C4-2B (cell line): Measurements from ENCODE around the gene MKLN1.

Source experiments
- H3K27ac ChIP-seq: fragments of 450-650 bp; 2 replicates; pipeline ENCODE4 v1.5.1; 2017
- ZFX ChIP-seq: fragments of 450-650 bp; IDR thresholded peaks from 2 replicates; pipeline ENCODE4 v1.6.1; 2017
- TF ChIP-seq, protein P1 (sequence below): fragments of 450-650 bp; conservative IDR thresholded peaks from 2 replicates; pipeline ENCODE4 v1.5.1; 2017; ENCODE audit warnings: mild to moderate bottlenecking

MKLN1 gene

GRCh38 chr7:131466735-131467365, 139.2 kb downstream of the MKLN1 start:
- TF ChIP-seq, protein P1, sequence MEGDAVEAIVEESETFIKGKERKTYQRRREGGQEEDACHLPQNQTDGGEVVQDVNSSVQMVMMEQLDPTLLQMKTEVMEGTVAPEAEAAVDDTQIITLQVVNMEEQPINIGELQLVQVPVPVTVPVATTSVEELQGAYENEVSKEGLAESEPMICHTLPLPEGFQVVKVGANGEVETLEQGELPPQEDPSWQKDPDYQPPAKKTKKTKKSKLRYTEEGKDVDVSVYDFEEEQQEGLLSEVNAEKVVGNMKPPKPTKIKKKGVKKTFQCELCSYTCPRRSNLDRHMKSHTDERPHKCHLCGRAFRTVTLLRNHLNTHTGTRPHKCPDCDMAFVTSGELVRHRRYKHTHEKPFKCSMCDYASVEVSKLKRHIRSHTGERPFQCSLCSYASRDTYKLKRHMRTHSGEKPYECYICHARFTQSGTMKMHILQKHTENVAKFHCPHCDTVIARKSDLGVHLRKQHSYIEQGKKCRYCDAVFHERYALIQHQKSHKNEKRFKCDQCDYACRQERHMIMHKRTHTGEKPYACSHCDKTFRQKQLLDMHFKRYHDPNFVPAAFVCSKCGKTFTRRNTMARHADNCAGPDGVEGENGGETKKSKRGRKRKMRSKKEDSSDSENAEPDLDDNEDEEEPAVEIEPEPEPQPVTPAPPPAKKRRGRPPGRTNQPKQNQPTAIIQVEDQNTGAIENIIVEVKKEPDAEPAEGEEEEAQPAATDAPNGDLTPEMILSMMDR, result no peak
- TF ChIP-seq ZFX, result no peak
- no peak overlapping the region for H3K27ac ChIP-seq

- no peak overlapping the region for H3K27ac ChIP-seq
- TF ChIP-seq, protein P1, result no peak
- TF ChIP-seq ZFX, result no peak
Measured at GRCh38 chr7:131467788-131468187, 140.1 kb downstream of the MKLN1 start.

- H3K27ac ChIP-seq, result no peak overlapping the region
- TF ChIP-seq, protein P1, result no peak
- no peak for TF ChIP-seq ZFX
Measured at GRCh38 chr7:131471250-131472004, 143.8 kb downstream of the MKLN1 start.

GRCh38 chr7:131476740-131477139, 149.1 kb downstream of the MKLN1 start:
- TF ChIP-seq, protein P1, result no peak
- TF ChIP-seq ZFX, result no peak
- no peak overlapping the region for H3K27ac ChIP-seq

DNA sequence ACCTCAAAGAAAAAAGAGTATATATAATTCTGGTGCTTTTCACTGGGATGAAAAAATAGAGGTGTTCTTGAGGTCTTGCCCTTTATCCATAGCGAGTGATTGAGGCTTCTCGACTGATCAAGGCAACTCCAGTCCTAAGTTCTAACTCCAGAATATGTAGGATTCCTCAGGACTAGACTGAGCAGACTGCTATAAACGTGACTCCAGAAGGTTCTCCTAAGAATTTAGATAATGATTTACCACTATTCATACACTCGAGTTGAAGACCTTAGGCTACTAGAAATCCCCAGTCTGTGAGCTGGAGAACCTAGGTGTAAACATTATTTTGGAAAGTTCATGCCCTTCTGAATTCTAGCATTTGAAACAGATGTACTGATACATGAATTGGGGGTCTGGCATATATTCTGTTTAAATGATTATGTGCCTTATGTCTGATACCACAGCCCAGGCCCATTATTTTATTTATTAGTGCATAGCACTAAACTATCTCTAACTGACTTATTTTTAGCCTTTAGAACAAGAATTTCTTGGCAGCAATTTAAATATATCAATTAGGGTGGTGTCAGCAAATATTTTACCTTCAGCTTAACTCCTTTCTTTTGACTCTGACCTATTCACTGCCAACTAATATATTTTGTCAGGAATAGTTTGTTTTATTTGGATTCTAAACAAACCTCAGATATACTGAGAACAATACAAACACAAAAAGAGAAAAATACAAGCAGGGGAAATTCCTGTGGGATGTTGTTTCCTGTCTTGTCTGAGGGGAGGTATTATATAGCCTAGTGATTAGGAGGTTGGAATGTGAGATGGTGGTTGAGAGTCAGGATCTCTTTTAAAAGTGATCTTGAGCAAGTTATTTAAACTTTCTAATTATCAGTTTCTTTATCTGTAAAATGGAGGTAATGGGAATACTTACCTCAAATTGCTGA, 153.0 kb downstream of the MKLN1 start:
- no peak for TF ChIP-seq ZFX
- TF ChIP-seq, protein P1, result no peak
- no peak overlapping the region for H3K27ac ChIP-seq

DNA sequence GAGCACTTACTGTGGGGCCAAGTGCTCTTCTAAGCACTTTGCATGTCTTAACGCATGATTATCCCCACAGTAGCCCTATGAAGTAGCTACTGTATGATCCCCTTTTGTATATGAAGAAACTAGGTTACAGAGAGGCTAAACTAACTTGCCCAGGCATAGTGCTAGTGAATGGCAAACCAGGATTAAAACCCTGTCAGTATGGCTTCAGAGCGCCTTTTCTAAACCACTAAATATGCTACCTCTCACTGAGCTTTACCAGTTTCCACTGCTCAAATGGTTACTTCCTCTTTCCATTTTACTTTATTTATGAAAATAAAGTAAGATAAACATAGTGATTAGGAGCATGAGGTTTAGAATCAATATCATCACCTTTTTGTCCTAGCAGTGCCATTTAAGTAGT, 155.1 kb downstream of the MKLN1 start:
- H3K27ac ChIP-seq, result no peak overlapping the region
- no peak for TF ChIP-seq ZFX
- TF ChIP-seq, protein P1, result no peak
